ENCODE results near the gene ALDOC.

- TF ChIP-seq CTCF (IDR thresholded peaks at IDR 0.05; ENCODE audit: low read depth, low read length, poor library complexity, severe bottlenecking) (no peak), EZH2phosphoT487 (IDR thresholded peaks at IDR 0.05; ENCODE audit: borderline replicate concordance, low read length) (no peak)
These were observed 13.2 kb downstream of the ALDOC start for GRCh38 chr17:28563475-28563874.
